ENCODE results near the gene PRKG1.

Gene PRKG1

GRCh38 chr10:52313933-52314821 is 1239.9 kb downstream of the PRKG1 start, which contains the start of gene DKK1:
Gene DKK1 (plus strand): TSS chr10:52314281. CDS start chr10:52314435, 154 bp downstream.
- no peak for FAIRE-seq

- no peak for FAIRE-seq
Measured at GRCh38 chr10:52314822-52315552, 1240.7 kb downstream of the PRKG1 start.

GRCh38 chr10:52316001-52316400 is 1241.7 kb downstream of the PRKG1 start:
- no peak for FAIRE-seq

GRCh38 chr10:52316500-52316899 is 1242.2 kb downstream of the PRKG1 start:
- no peak for FAIRE-seq

GRCh38 chr10:52318136-52318701 is 1243.9 kb downstream of the PRKG1 start:
- no peak for FAIRE-seq

- no peak for FAIRE-seq
Measured at GRCh38 chr10:52318822-52319464, 1244.7 kb downstream of the PRKG1 start.

GRCh38 chr10:52319926-52320325 is 1245.6 kb downstream of the PRKG1 start:
- FAIRE-seq: no peak

GRCh38 chr10:52322323-52322722 is 1248.0 kb downstream of the PRKG1 start:
- FAIRE-seq: no peak

- no peak for FAIRE-seq
Measured at GRCh38 chr10:52322936-52323335, 1248.6 kb downstream of the PRKG1 start.

- FAIRE-seq: no peak
Measured at GRCh38 chr10:52326382-52326781, 1252.1 kb downstream of the PRKG1 start.

- FAIRE-seq: no peak
Measured at GRCh38 chr10:52331638-52332364, 1257.5 kb downstream of the PRKG1 start.

- FAIRE-seq: no peak
Measured at GRCh38 chr10:52332815-52333214, 1258.5 kb downstream of the PRKG1 start.

GRCh38 chr10:52334595-52334994 is 1260.3 kb downstream of the PRKG1 start:
- FAIRE-seq: no peak

- FAIRE-seq: no peak
Measured at GRCh38 chr10:52335665-52336064, 1261.4 kb downstream of the PRKG1 start.

GRCh38 chr10:52337225-52337624 is 1262.9 kb downstream of the PRKG1 start:
- FAIRE-seq: no peak

- FAIRE-seq: no peak
Measured at GRCh38 chr10:52343439-52343838, 1269.2 kb downstream of the PRKG1 start.

GRCh38 chr10:52346394-52347326 is 1272.4 kb downstream of the PRKG1 start:
- FAIRE-seq: no peak

GRCh38 chr10:52347327-52347667 is 1273.0 kb downstream of the PRKG1 start:
- FAIRE-seq: no peak
